SK-N-MC (cell line): Measurements from ENCODE around the gene KRT71.

ENCODE experiments used
- DNase-seq: peaks from one replicate; pipeline ENCODE4 v3.0.0-alpha.2; 2011; ENCODE audit warnings: low read depth, low spot score
- H3K27ac ChIP-seq: fragments of 200-600 bp; sonication (generic); 2 replicates; pipeline ENCODE4 v1.5.1; 2016; ENCODE audit warnings: mixed run types
- H3K36me3 ChIP-seq: fragments of 200-600 bp; sonication (generic); 2 replicates; pipeline ENCODE4 v1.6.1; 2017; ENCODE audit warnings: antibody characterized with exemption, low read length, mixed read lengths; ENCODE audit not compliant: insufficient read depth
- H3K4me3 ChIP-seq: fragments of 200-600 bp; sonication (generic); 2 replicates; pipeline ENCODE4 v1.5.1; 2016
- H3K9ac ChIP-seq: fragments of 200-600 bp; sonication (generic); 2 replicates; pipeline ENCODE4 v1.8.0; 2017; ENCODE audit warnings: mixed run types, mixed read lengths; ENCODE audit not compliant: insufficient read length
- H3K9me3 ChIP-seq: fragments of 200-600 bp; sonication (generic); 2 replicates; pipeline ENCODE4 v1.6.1; 2017; ENCODE audit warnings: low read depth, mild to moderate bottlenecking, antibody characterized with exemption, low read length, moderate library complexity, mixed read lengths
- EZH2 ChIP-seq: fragments of 200-600 bp; sonication (generic); IDR thresholded peaks from one replicate; pipeline ENCODE4 v1.6.1; 2017; ENCODE audit warnings: antibody characterized with exemption
- FOXP2 ChIP-seq: optimal IDR thresholded peaks from 2 replicates; pipeline ENCODE3; 2011; ENCODE audit warnings: mild to moderate bottlenecking, moderate library complexity; ENCODE audit not compliant: insufficient read depth; ENCODE audit errors: extremely low read length, control extremely low read depth
- POLR2AphosphoS5 ChIP-seq: IDR thresholded peaks from 2 replicates; pipeline ENCODE4 v1.6.1; 2012; ENCODE audit warnings: mild to moderate bottlenecking, low read depth, low read length, borderline replicate concordance

KRT71 gene

GRCh38 chr12:52568111-52568510 is 15.2 kb upstream of the KRT71 start:
- no peak for TF ChIP-seq POLR2AphosphoS5
- no peak for TF ChIP-seq EZH2
- no peak for TF ChIP-seq FOXP2

GRCh38 chr12:52566847-52567291 is 13.9 kb upstream of the KRT71 start:
- Histone ChIP-seq H3K9me3 (no peaks in the 10 kb centered on the region), H3K27ac (no peak overlapping the region), H3K4me3 (no peak overlapping the region), H3K36me3 (no peaks in the 10 kb centered on the region), H3K9ac (no peak overlapping the region)
- no peak for TF ChIP-seq FOXP2
- DNase-seq = no peak

More at GRCh38 chr12:52568111-52568510, 15.2 kb upstream of the KRT71 start:
- Histone ChIP-seq H3K27ac (no peak overlapping the region), H3K36me3 (no peaks in the 10 kb centered on the region), H3K4me3 (no peak overlapping the region), H3K9ac (no peak overlapping the region), H3K9me3 (no peaks in the 10 kb centered on the region)
- no peak for DNase-seq

- no peaks in the 10 kb centered on the region for H3K9me3 ChIP-seq
- H3K4me3 ChIP-seq = no peak overlapping the region
- no peak for DNase-seq
- no peaks in the 10 kb centered on the region for H3K36me3 ChIP-seq
- H3K27ac ChIP-seq = no peak overlapping the region
- TF ChIP-seq EZH2 = no peak
- no peak for TF ChIP-seq FOXP2
- TF ChIP-seq POLR2AphosphoS5 = no peak
- H3K9ac ChIP-seq = no peak overlapping the region
Observed at GRCh38 chr12:52564582-52564981, 11.6 kb upstream of the KRT71 start.

- TF ChIP-seq POLR2AphosphoS5 = no peak
- no peak for TF ChIP-seq EZH2
- TF ChIP-seq FOXP2 = no peak
- no peak for DNase-seq
Observed at GRCh38 chr12:52561880-52562449, 9.0 kb upstream of the KRT71 start.

GRCh38 chr12:52559979-52560378 is 7.0 kb upstream of the KRT71 start:
- H3K36me3 ChIP-seq = no peaks in the 10 kb centered on the region

More at GRCh38 chr12:52561880-52562449, 9.0 kb upstream of the KRT71 start:
- H3K9me3 ChIP-seq = no peaks in the 10 kb centered on the region
- H3K9ac ChIP-seq = no peak overlapping the region
- H3K4me3 ChIP-seq = no peak overlapping the region
- no peak overlapping the region for H3K27ac ChIP-seq
- H3K36me3 ChIP-seq = no peaks in the 10 kb centered on the region

GRCh38 chr12:52558781-52559445 is 6.0 kb upstream of the KRT71 start:
- Histone ChIP-seq H3K9ac (no peak overlapping the region), H3K4me3 (no peak overlapping the region), H3K36me3 (no peaks in the 10 kb centered on the region), H3K9me3 (no peaks in the 10 kb centered on the region), H3K27ac (no peak overlapping the region)
- TF ChIP-seq FOXP2 (no peak), EZH2 (no peak), POLR2AphosphoS5 (no peak)
- no peak for DNase-seq

More at GRCh38 chr12:52559979-52560378, 7.0 kb upstream of the KRT71 start:
- DNase-seq = no peak
- no peak overlapping the region for H3K4me3 ChIP-seq
- no peaks in the 10 kb centered on the region for H3K9me3 ChIP-seq
- TF ChIP-seq EZH2 (no peak), FOXP2 (no peak), POLR2AphosphoS5 (no peak)
- H3K27ac ChIP-seq = no peak overlapping the region
- H3K9ac ChIP-seq = no peak overlapping the region

- Histone ChIP-seq H3K4me3 (no peak overlapping the region), H3K9ac (no peak overlapping the region), H3K36me3 (no peaks in the 10 kb centered on the region), H3K27ac (no peak overlapping the region), H3K9me3 (no peaks in the 10 kb centered on the region)
- no peak for DNase-seq
- TF ChIP-seq POLR2AphosphoS5 (no peak), FOXP2 (no peak), EZH2 (no peak)
Observed at GRCh38 chr12:52557476-52557875, 4.5 kb upstream of the KRT71 start.

GRCh38 chr12:52555577-52555976 is 2.6 kb upstream of the KRT71 start:
- H3K36me3 ChIP-seq = no peaks in the 10 kb centered on the region
- no peak for DNase-seq
- no peak overlapping the region for H3K4me3 ChIP-seq
- no peak overlapping the region for H3K27ac ChIP-seq
- H3K9ac ChIP-seq = no peak overlapping the region
- H3K9me3 ChIP-seq = no peaks in the 10 kb centered on the region
- TF ChIP-seq FOXP2 = no peak
- no peak for TF ChIP-seq EZH2
- TF ChIP-seq POLR2AphosphoS5 = no peak
